Hepatic stellate cell (primary cell): ENCODE data around the gene SEMA4G.
A peak's percentile ranks its signal among the peaks of the same experiment; 100 is the strongest.

Source experiments
- DNase-seq: peaks from one replicate; pipeline ENCODE4 v3.0.0; 2011; ENCODE audit warnings: low spot score

The SEMA4G gene

DNA sequence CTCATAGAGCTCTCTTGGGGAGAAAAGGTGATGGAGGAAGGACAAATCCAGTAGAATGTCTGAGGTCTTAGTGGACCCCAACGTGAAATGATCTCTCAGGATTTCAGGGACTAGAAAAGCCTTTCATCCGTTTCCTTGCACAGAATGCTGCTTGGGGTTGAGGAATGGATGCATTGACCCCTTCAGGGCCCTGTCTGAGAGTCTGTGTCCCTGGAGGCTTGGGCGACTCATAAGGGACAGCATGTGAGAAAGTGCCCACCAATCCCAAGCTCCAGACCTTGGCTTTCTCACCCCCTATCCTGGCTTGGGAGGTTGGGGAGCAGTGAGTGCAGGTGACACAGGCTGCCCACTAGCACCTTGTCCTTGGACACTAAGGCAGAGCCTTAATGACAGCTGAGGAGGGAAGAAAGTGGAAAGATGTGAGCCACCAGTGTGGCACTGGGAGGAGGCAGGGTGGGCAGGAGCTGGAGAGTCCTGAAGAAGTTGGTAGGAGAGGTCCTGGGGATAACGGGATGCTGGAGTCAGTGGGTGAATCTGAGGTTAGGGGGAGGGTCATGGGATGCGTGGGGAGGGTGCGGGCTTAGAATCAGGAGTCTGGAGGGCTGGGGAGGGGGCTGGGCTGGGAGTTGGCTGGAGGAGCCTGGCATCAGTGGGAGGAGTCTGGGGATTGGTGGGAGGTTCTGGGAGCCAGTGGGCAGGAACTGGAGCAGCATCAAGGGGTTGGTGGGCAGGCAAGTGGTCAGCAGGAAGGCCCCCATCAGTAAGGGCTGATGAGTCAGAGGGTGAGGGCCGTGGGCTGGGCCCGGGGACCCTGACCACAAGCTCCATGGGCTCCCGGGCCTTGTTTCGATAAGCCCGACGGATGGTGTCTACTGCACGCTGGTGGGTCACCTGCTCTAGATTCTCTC, 38.9 kb downstream of the SEMA4G start:
- DNase-seq = no peak

- no peak for DNase-seq
Measured at GRCh38 chr10:101008823-101009423, 39.6 kb downstream of the SEMA4G start.

DNA sequence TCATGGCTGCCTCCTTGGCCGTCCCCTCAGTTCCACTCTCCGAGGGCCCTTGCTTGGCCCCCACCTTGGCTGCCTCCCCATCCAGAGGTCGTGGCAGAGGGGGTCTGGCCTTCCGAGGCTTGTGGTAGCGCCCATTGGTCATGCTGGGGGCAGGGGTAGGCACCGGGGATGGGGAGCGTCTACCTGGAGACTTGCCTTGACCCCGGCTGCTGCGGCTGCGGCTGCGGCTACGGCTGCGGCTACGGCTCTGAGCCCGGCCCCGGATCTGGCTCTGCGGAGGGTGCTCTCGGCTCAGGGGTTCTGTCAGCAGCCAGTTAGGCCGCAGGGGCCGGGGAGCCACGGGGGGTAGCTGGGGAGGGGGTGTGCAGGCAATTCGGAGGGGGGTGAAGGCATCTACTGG, 41.0 kb downstream of the SEMA4G start:
- DNase-seq = no peak

- no peak for DNase-seq
Measured at GRCh38 chr10:101011517-101012423, 42.5 kb downstream of the SEMA4G start.

DNA sequence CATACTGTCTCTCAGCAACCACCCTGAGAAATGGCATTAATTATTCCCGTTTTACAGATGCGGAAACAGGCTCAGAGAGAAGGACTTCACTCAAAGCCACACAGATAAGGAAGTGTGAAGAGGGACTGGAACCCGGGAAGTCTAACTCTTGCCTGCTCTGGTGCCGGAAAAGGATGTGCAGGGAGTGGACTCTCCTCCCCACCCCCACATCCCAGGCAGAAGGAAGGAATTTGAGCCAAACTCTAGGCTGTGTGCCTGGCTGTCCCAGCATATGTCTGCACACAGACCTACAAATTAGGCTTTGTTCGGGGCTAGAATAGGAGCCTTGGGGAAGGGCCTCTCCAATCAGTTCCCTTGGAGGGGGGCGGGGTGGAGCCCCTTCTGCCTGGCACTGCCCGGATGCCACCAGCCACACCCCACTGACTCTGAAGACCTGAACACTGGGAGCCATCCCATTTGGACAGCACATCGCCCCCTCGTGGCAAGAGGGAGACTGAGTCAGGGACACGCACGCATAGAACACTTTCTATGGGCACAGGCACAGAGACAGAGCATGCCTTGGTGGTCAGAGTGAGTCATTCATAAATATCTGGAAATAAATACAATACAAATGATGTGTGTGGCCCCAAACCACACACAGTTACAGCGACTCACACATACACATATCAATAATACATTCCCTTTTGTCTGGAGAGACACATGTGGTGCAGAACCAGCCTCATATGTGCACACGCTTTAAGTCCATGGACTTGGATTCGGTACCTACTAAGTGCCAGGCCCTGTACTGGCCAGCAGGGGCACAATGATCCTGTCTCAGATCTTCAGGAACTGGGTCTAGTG, 43.4 kb downstream of the SEMA4G start:
- peak; percentile 95 for DNase-seq

GRCh38 chr10:101013365-101013825, 44.1 kb downstream of the SEMA4G start:
- no peak for DNase-seq

- peak; percentile 77 for DNase-seq
Measured at GRCh38 chr10:101014230-101014884, 45.1 kb downstream of the SEMA4G start.

GRCh38 chr10:101014966-101015581, 45.8 kb downstream of the SEMA4G start:
- DNase-seq = peak; percentile 94

- no peak for DNase-seq
Measured at GRCh38 chr10:101015582-101015973, 46.3 kb downstream of the SEMA4G start.

- DNase-seq = no peak
Measured at GRCh38 chr10:101016814-101017213, 47.5 kb downstream of the SEMA4G start.

GRCh38 chr10:101018118-101018599, 48.9 kb downstream of the SEMA4G start:
- no peak for DNase-seq

- DNase-seq = peak; percentile 96
Measured at GRCh38 chr10:101018600-101019439, 49.5 kb downstream of the SEMA4G start.
